SKM-1 (cell line): Measurements from ENCODE around the gene CSMD2.

Experiments
- DNase-seq: peaks from one replicate; lab custom pipeline; 2025; ENCODE audit not compliant: unreplicated experiment; lab: John Stamatoyannopoulos, UW

Gene CSMD2

GRCh38 chr1:33864460-33865389 is 300.3 kb downstream of the CSMD2 start:
- no peak for DNase-seq

- no peak for DNase-seq
Measured at GRCh38 chr1:33863779-33864178, 301.3 kb downstream of the CSMD2 start, which contains the start of gene HMGB4. HMGB4 (plus strand) TSS chr1:33864079; CDS start chr1:33864192, 113 bp downstream.

GRCh38 chr1:33860671-33861070 is 304.4 kb downstream of the CSMD2 start:
- no peak for DNase-seq

GRCh38 chr1:33854091-33854490 is 310.9 kb downstream of the CSMD2 start:
- DNase-seq, result no peak

- DNase-seq, result no peak
Measured at GRCh38 chr1:33853431-33853830, 311.6 kb downstream of the CSMD2 start.

- no peak for DNase-seq
Measured at GRCh38 chr1:33852711-33853110, 312.3 kb downstream of the CSMD2 start.

- no peak for DNase-seq
Measured at GRCh38 chr1:33850481-33850880, 314.5 kb downstream of the CSMD2 start.

- DNase-seq, result no peak
Measured at GRCh38 chr1:33849211-33849610, 315.8 kb downstream of the CSMD2 start.

- DNase-seq, result no peak
Measured at GRCh38 chr1:33848205-33848937, 316.7 kb downstream of the CSMD2 start.

GRCh38 chr1:33846861-33847260 is 318.2 kb downstream of the CSMD2 start:
- no peak for DNase-seq

GRCh38 chr1:33844166-33844565 is 320.9 kb downstream of the CSMD2 start:
- no peak for DNase-seq

- no peak for DNase-seq
Measured at GRCh38 chr1:33842348-33842747, 322.7 kb downstream of the CSMD2 start.

- DNase-seq, result no peak
Measured at GRCh38 chr1:33841494-33841893, 323.5 kb downstream of the CSMD2 start.

- DNase-seq, result no peak
Measured at GRCh38 chr1:33837635-33838034, 327.4 kb downstream of the CSMD2 start.

- no peak for DNase-seq
Measured at GRCh38 chr1:33836911-33837310, 328.1 kb downstream of the CSMD2 start.

- no peak for DNase-seq
Measured at GRCh38 chr1:33828654-33829053, 336.4 kb downstream of the CSMD2 start.

- DNase-seq, result no peak
Measured at GRCh38 chr1:33828059-33828458, 337.0 kb downstream of the CSMD2 start.

GRCh38 chr1:33826711-33827110 is 338.3 kb downstream of the CSMD2 start:
- no peak for DNase-seq

GRCh38 chr1:33826311-33826710 is 338.7 kb downstream of the CSMD2 start:
- no peak for DNase-seq

- no peak for DNase-seq
Measured at GRCh38 chr1:33825506-33825905, 339.5 kb downstream of the CSMD2 start.

- no peak for DNase-seq
Measured at GRCh38 chr1:33824971-33825370, 340.1 kb downstream of the CSMD2 start.

- no peak for DNase-seq
Measured at GRCh38 chr1:33824321-33824720, 340.7 kb downstream of the CSMD2 start.
